Fibroblast of villous mesenchyme (primary cell): Measurements from ENCODE around the gene USP54. TPM values are rescaled to one million over a fixed set of nuclear protein-coding genes. Genes with fewer than 3 reads are reported as not detected.
A peak's percentile ranks its signal among the peaks of the same experiment; 100 is the strongest.

Experiments
- DNase-seq: peaks from one replicate; pipeline ENCODE4 v3.0.0-alpha.2; 2010; ENCODE audit warnings: low read depth
- H3K4me3 ChIP-seq: 2 replicates; pipeline ENCODE4 v1.5.1; 2011; ENCODE audit warnings: low read depth, mild to moderate bottlenecking, low read length
- CTCF ChIP-seq: IDR thresholded peaks from 2 replicates; pipeline ENCODE4 v1.5.1; 2012; ENCODE audit warnings: low read depth, mild to moderate bottlenecking, low read length; ENCODE audit not compliant: insufficient read depth
- total RNA-seq: library from RNA; depleted of rRNA; stranded (reverse); fragments of >200 nt; gene quantifications from 2 replicates; pipeline ENCODE4 v1.2.3, GENCODE V29; 2012

Gene USP54
- total RNA-seq, 1 donor = 14.2 TPM

DNA sequence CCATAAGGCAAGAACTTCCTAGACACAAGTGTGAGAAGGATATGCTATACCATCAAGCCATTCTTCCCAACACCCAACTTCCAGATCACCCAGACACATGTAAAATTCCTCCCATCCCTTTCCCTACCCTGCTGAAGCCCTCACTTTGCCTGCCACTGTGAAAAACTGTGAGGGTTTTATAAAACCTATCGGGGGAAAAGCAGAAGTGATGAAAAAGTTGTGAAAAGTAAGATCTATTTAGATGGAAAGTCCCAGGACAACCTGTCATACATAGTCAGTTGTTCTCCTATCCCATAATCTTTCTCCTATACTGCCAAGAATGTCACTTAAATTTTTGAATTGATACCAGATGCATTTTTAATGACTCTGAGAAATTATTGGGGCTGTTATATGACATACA, 56.3 kb downstream of the USP54 start:
- no peak for TF ChIP-seq CTCF
- no peak overlapping the region for H3K4me3 ChIP-seq
- no peak for DNase-seq

- H3K4me3 ChIP-seq = no peak overlapping the region
- TF ChIP-seq CTCF = peak; percentile 81
- DNase-seq = peak; percentile 84
Observed at GRCh38 chr10:73529089-73529832, 61.9 kb downstream of the USP54 start.

GRCh38 chr10:73522263-73522662, 68.9 kb downstream of the USP54 start:
- TF ChIP-seq CTCF = no peak
- no peak overlapping the region for H3K4me3 ChIP-seq
- DNase-seq = peak; percentile 28

DNA sequence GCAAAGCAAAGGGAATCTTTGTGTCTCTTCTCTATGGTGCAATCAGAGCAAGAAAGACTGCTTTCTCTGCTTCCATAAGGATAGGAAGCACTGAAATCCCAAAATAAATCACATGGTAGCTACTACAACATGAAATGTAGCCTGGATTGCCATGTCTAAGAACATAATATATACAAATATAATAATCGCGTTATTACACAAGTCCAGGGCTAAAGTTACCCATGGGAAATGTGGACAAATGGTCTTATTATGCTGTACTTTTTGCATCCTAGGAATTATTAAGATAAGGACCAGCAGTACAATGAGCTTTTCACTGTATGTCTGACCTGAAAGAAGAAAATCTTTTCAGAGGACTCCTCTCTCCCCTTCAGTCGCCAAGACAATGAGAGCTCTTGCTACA, 71.8 kb downstream of the USP54 start:
- H3K4me3 ChIP-seq = no peak overlapping the region
- DNase-seq = no peak
- no peak for TF ChIP-seq CTCF

DNA sequence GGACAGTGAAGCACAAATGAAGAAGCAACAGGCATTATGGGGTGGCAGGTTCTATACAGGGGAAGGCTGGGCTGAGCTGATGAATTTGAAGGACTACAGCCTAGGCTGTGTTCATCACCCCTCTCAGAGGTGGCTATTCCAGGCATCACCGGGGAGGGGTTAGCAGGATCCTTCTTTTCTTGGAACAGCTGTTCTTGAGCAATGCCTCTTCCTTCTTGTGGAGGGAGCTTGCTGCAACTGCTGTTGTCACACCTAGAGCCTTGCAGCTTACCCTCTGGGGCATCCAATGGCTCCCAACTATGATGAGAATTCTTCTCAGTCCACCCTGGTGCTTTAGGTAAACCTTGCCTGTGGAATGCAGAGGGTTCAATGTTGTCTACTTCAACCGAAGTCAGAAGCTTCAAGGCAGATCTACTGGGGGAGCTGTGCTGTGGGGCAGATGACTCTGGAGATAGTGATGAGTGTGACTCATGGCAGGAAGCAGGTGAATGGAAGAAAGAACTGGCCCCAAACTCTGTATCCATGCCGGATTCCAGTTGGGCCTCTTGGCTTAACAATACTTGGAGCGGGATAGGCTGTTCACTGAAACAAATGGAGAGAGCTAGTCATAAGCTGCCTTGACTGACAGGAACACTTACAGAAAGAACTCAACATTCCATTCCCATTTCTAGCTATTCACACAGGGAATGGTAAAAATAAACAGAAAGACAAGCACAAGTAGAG, 73.8 kb downstream of the USP54 start:
- no peak for TF ChIP-seq CTCF
- no peak for DNase-seq
- no peak overlapping the region for H3K4me3 ChIP-seq

- H3K4me3 ChIP-seq = no peak overlapping the region
- no peak for TF ChIP-seq CTCF
Observed at GRCh38 chr10:73512207-73512743, 78.9 kb downstream of the USP54 start.

More at GRCh38 chr10:73512207-73512743, 78.9 kb downstream of the USP54 start:
- DNase-seq = no peak
